ENCODE measurements around the gene SND1.

- TF ChIP-seq CTCF (IDR thresholded peaks at IDR 0.05; ENCODE audit: low read length) (no peak), EZH2 (optimal IDR thresholded peaks at IDR 0.05; ENCODE audit: low read depth, low read length) (no peak), EZH2phosphoT487 (IDR thresholded peaks at IDR 0.05; ENCODE audit: low read length) (no peak)
Observed at GRCh38 chr7:128056901-128057300, 404.9 kb downstream of the SND1 start.

All from MM.1S (cell line).